GM12878 (cell line): Measurements from ENCODE around the gene CTSW. TPM values are rescaled to one million over a fixed set of nuclear protein-coding genes. Genes with fewer than 3 reads are reported as not detected.

ENCODE experiments used
- ATAC-seq: fragments of 200-7000 bp; cut with Tn5 transposase; 3 replicates; pipeline ENCODE4 v1.9.1; 2020; ENCODE audit warnings: mild to moderate bottlenecking, moderate library complexity
- BruUV-seq: library from RNA; stranded (reverse); fragments of 400-500 nt; replicated peaks from 2 replicates; lab custom pipeline; 2021; lab: Mats Ljungman, UMichigan
- CTCF ChIA-PET: fragments of 300-600 bp; sonication (Branson Sonifier 250); formaldehyde crosslinking; extraction: SDS; loops from one replicate; lab custom pipeline; 2021; ENCODE audit warnings: inconsistent platforms; lab: Yijun Ruan, JAX
- POLR2A ChIA-PET: fragments of 350-600 bp; formaldehyde crosslinking; extraction: SDS; loops from one replicate; lab custom pipeline; 2021; ENCODE audit warnings: inconsistent platforms; lab: Charles Lee
- RAD21 ChIA-PET: fragments of 300-600 bp; sonication (Branson Sonifier 250); formaldehyde crosslinking; loops from one replicate; lab custom pipeline; 2023; ENCODE audit warnings: antibody characterized with exemption; ENCODE audit not compliant: unreplicated experiment; lab: Charles Lee
- SMC1A ChIA-PET: fragments of 300-600 bp; sonication (Branson Sonifier 250); formaldehyde crosslinking; loops from one replicate; lab custom pipeline; 2023; ENCODE audit not compliant: unreplicated experiment, uncharacterized antibody; lab: Charles Lee
- DNase-seq: peaks from one replicate; pipeline ENCODE4 v3.0.0-alpha.2; 2011; ENCODE audit warnings: low read depth, low spot score
- FAIRE-seq: peaks from 3 replicates; lab custom pipeline; 2011; peaks lifted over from hg19 to GRCh38; lab: Jason Lieb, UNC
- H2AFZ ChIP-seq: 2 replicates; pipeline ENCODE4 v1.6.0; 2011; ENCODE audit warnings: low read depth, low read length, control low read depth; ENCODE audit not compliant: control insufficient read depth
- H3K27ac ChIP-seq: 2 replicates; pipeline ENCODE4 v1.5.1; 2011; ENCODE audit warnings: control low read depth; ENCODE audit not compliant: control insufficient read depth, insufficient read depth
- H3K27me3 ChIP-seq, 2 experiments: replicated peaks in 1 of 2; 2 replicates each; pipeline versions ENCODE4 v1.6.0 to v1.6.1; 2011; ENCODE audit warnings: low read length in 1 of 2; ENCODE audit not compliant: control insufficient read depth in 2 of 2, insufficient read depth in 2 of 2
- H3K36me3 ChIP-seq, 2 experiments: 2 replicates each; pipeline ENCODE4 v1.5.1; 2011; ENCODE audit warnings: low read length in 1 of 2; ENCODE audit not compliant: control insufficient read depth in 2 of 2, insufficient read depth in 2 of 2
- H3K4me1 ChIP-seq: 2 replicates; pipeline ENCODE4 v1.6.1; 2011; ENCODE audit warnings: mild to moderate bottlenecking, low read length, moderate library complexity, mixed read lengths; ENCODE audit not compliant: control insufficient read depth, insufficient read depth
- H3K4me2 ChIP-seq: 2 replicates; pipeline ENCODE4 v1.6.0; 2011; ENCODE audit warnings: control low read depth; ENCODE audit not compliant: control insufficient read depth, insufficient read depth
- H3K4me3 ChIP-seq: fragments of 200-600 bp; sonication (generic); 2 replicates; pipeline ENCODE4 v1.5.1; 2016
- H3K79me2 ChIP-seq: 2 replicates; pipeline ENCODE4 v1.6.0; 2011; ENCODE audit warnings: low read length; ENCODE audit not compliant: control insufficient read depth, insufficient read depth
- H3K9ac ChIP-seq: 2 replicates; pipeline ENCODE4 v1.8.0; 2011; ENCODE audit warnings: low read length, control low read depth, mixed read lengths; ENCODE audit not compliant: control insufficient read depth, insufficient read depth
- H3K9me3 ChIP-seq: replicated peaks from 3 replicates; pipeline ENCODE4 v1.5.1; 2011; ENCODE audit warnings: mild to moderate bottlenecking, low read length; ENCODE audit not compliant: control insufficient read depth, insufficient read depth
- H4K20me1 ChIP-seq: 2 replicates; pipeline ENCODE4 v1.6.0; 2011; ENCODE audit not compliant: control insufficient read depth, insufficient read depth
- BACH1 ChIP-seq: fragments of 450-650 bp; IDR thresholded peaks from 2 replicates; pipeline ENCODE4 v1.6.1; 2017; ENCODE audit warnings: mild to moderate bottlenecking, borderline replicate concordance
- BMI1 ChIP-seq: fragments of 450-650 bp; IDR thresholded peaks from 2 replicates; pipeline ENCODE4 v1.6.1; 2016; ENCODE audit warnings: mild to moderate bottlenecking, moderate library complexity, borderline replicate concordance
- ETV6 ChIP-seq, 2 experiments: fragments of 450-650 bp in 1 of 2; IDR thresholded peaks in 1 of 2; conservative IDR thresholded peaks in 1 of 2; 2 replicates each; pipeline ENCODE4 v1.6.1; 2014; ENCODE audit warnings: antibody characterized with exemption in 1 of 2, borderline replicate concordance in 1 of 2, low read depth in 1 of 2, mild to moderate bottlenecking in 1 of 2, moderate library complexity in 1 of 2
- EZH2 ChIP-seq: IDR thresholded peaks from 2 replicates; pipeline ENCODE4 v1.6.1; 2012; ENCODE audit warnings: low read depth, mild to moderate bottlenecking, control low read depth, inconsistent platforms, low read length, borderline replicate concordance; ENCODE audit not compliant: control insufficient read depth
- GATAD2B ChIP-seq: fragments of 450-650 bp; conservative IDR thresholded peaks from 2 replicates; pipeline ENCODE4 v1.6.1; 2017; ENCODE audit warnings: low read depth, mild to moderate bottlenecking, moderate library complexity
- HDAC2 ChIP-seq: fragments of 200-600 bp; sonication (generic); IDR thresholded peaks from 2 replicates; pipeline ENCODE4 v1.6.1; 2017
- NFYB ChIP-seq: IDR thresholded peaks from 2 replicates; pipeline ENCODE4 v1.6.1; 2011; ENCODE audit warnings: low read depth, mild to moderate bottlenecking, low read length, improper control_type of control experiment, moderate library complexity; ENCODE audit not compliant: insufficient read depth
- PML ChIP-seq: IDR thresholded peaks from 2 replicates; pipeline ENCODE4 v1.6.1; 2012; ENCODE audit warnings: low read length, inconsistent platforms
- POLR2A ChIP-seq: IDR thresholded peaks from 2 replicates; pipeline ENCODE4 v1.6.1; 2011; ENCODE audit warnings: low read depth, mild to moderate bottlenecking, low read length
- POLR2AphosphoS2 ChIP-seq: IDR thresholded peaks from 2 replicates; pipeline ENCODE4 v1.6.1; 2011; ENCODE audit warnings: low read depth, mild to moderate bottlenecking, low read length, improper control_type of control experiment, moderate library complexity
- SMC3 ChIP-seq: IDR thresholded peaks from 2 replicates; pipeline ENCODE4 v1.6.1; 2011; ENCODE audit warnings: low read length, improper control_type of control experiment, borderline replicate concordance
- WGBS: methylation state at CpG from one replicate; pipeline ENCODE4 v1.1.6; 2016; ENCODE audit warnings: low lambda C conversion rate; ENCODE audit not compliant: insufficient replicate concordance, insufficient coverage; ENCODE audit errors: missing lambda C conversion rate; 5-methylcytosine and 5-hydroxymethylcytosine counted together
- in situ Hi-C: fragments of 300-500 bp; cut with MboI; formaldehyde crosslinking; loops from 9 replicates; pipeline ENCODE4 v1.14.3; 2018; ENCODE audit warnings: mixed read lengths
- intact Hi-C: fragments of 100-400 bp; cut with micrococcal nuclease; formaldehyde crosslinking; loops from one replicate; pipeline ENCODE4 v1.14.2; 2022; ENCODE audit not compliant: unreplicated experiment
- polyA plus RNA-seq, 11 experiments: library from polyadenylated mRNA; depleted of rRNA in 4 of 11; unstranded in 6 of 11; stranded (reverse) in 5 of 11; fragments of >200 nt; fragmentation: Nextera tagmentation in 4 of 11; fragmentation: Illumina TruSeq in 1 of 11; extraction: Ambion mirVana in 4 of 11; extraction: Trizol in 1 of 11; gene quantifications; 1 replicate in 1 of 11; 2 replicates in 10 of 11; pipeline versions ENCODE4 v1.2.1 to v1.2.3, GENCODE V29; 2011 to 2016; ENCODE audit warnings: inconsistent platforms in 2 of 11, missing spikeins in 2 of 11, low read depth in 1 of 11
- total RNA-seq, 4 experiments: library from RNA; depleted of rRNA in 3 of 4; stranded (reverse); fragments of >200 nt in 3 of 4; fragmentation: Illumina TruSeq in 1 of 4; extraction: Trizol in 1 of 4; gene quantifications; 2 replicates each; pipeline versions ENCODE4 v1.2.1 to v1.2.3, GENCODE V29; 2013 to 2021
- TF ChIP-seq, protein P1 (sequence below): IDR thresholded peaks from 2 replicates; pipeline ENCODE4 v1.6.1; 2011; ENCODE audit warnings: mild to moderate bottlenecking, low read depth, low read length, moderate library complexity; ENCODE audit not compliant: insufficient replicate concordance
- TF ChIP-seq, protein P2 (sequence below): IDR thresholded peaks from 2 replicates; pipeline ENCODE4 v1.6.1; 2011; ENCODE audit warnings: low read depth, low read length, improper control_type of control experiment, borderline replicate concordance
- TF ChIP-seq, protein P3 (sequence below): fragments of 450-650 bp; IDR thresholded peaks from 2 replicates; pipeline ENCODE4 v1.6.1; 2014; ENCODE audit warnings: mild to moderate bottlenecking
- TF ChIP-seq, protein P4 (sequence below): IDR thresholded peaks from 2 replicates; pipeline ENCODE4 v1.6.1; 2012; ENCODE audit warnings: low read length, inconsistent platforms
- TF ChIP-seq, protein P5 (sequence below): fragments of 450-650 bp; IDR thresholded peaks from 2 replicates; pipeline ENCODE4 v1.6.1; 2016; ENCODE audit warnings: mild to moderate bottlenecking

The CTSW gene
- total and polyA plus RNA-seq, 10 of the 15 experiments (the other 5 are each of a cell fraction or from before 2014, with no cell fraction given): 0.53 to 12.0 (median 1.7) TPM

DNA sequence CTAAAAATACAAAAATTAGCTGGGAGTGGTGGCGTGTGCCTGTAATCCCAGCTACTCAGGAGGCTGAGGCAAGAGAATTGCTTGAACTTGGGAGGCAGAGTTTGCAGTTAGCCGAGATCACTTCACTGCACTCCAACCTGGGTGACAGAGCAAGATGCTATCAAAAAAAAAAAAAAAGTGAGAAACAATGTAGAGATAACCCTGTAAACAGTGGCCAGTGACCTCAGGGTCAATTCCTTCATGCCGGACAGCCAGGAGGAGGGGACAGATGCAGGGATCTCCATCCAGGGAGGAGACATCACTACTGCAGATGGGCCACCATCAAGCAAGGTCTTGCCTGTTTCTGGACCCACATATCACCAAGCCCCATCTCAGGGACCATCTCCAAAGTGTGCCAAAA, 31.9 kb upstream of the CTSW start:
- Histone ChIP-seq H3K9ac (no peak overlapping the region), H3K36me3 (peaks cover 5 to 7% of the 10 kb centered on the region in 2 experiments; a peak in 3 of 4 replicates), H3K27ac (no peak overlapping the region), H3K4me2 (no peak overlapping the region), H2AFZ (no peak overlapping the region), H3K79me2 (no peaks in the 10 kb centered on the region), H3K4me3 (no peak overlapping the region), H3K4me1 (no peaks in the 10 kb centered on the region), H4K20me1 (no peaks in the 10 kb centered on the region), H3K9me3 (peaks cover 2% of the 10 kb centered on the region; the same call in 2 of the 3 replicates), H3K27me3 (no peaks in the 10 kb centered on the region)
- 63% methylated on average over 3 of the region's 3 CpGs for WGBS
- BruUV-seq: no TSS peak
- FAIRE-seq (no peak), DNase-seq (no peak), ATAC-seq (no peak)
- intact Hi-C loops (no loop called here), in situ Hi-C loops (no loop called here)
- POLR2A ChIA-PET: interaction anchor here (0.7 to 1.1 kb wide), 2 partner anchors 11 to 331 kb away, joined by 3 read pairs; no protein-coding TSS in a partner anchor
- TF ChIP-seq GATAD2B (no peak), HDAC2 (no peak), NFYB (no peak), POLR2AphosphoS2 (no peak), BMI1 (no peak), ETV6 (conservative IDR thresholded peaks at IDR 0.05 in 1 of 2, IDR thresholded peaks at IDR 0.05 in 1 of 2; ENCODE audit: borderline replicate concordance in 1 of 2, low read depth in 1 of 2) (no peak), EZH2 (no peak), POLR2A (no peak), BACH1 (no peak), PML (no peak), SMC3 (no peak)
- TF ChIP-seq, protein P1, sequence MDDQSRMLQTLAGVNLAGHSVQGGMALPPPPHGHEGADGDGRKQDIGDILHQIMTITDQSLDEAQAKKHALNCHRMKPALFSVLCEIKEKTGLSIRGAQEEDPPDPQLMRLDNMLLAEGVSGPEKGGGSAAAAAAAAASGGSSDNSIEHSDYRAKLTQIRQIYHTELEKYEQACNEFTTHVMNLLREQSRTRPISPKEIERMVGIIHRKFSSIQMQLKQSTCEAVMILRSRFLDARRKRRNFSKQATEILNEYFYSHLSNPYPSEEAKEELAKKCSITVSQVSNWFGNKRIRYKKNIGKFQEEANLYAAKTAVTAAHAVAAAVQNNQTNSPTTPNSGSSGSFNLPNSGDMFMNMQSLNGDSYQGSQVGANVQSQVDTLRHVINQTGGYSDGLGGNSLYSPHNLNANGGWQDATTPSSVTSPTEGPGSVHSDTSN: no peak
- TF ChIP-seq, protein P2, sequence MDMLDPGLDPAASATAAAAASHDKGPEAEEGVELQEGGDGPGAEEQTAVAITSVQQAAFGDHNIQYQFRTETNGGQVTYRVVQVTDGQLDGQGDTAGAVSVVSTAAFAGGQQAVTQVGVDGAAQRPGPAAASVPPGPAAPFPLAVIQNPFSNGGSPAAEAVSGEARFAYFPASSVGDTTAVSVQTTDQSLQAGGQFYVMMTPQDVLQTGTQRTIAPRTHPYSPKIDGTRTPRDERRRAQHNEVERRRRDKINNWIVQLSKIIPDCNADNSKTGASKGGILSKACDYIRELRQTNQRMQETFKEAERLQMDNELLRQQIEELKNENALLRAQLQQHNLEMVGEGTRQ: no peak
- TF ChIP-seq, protein P3, sequence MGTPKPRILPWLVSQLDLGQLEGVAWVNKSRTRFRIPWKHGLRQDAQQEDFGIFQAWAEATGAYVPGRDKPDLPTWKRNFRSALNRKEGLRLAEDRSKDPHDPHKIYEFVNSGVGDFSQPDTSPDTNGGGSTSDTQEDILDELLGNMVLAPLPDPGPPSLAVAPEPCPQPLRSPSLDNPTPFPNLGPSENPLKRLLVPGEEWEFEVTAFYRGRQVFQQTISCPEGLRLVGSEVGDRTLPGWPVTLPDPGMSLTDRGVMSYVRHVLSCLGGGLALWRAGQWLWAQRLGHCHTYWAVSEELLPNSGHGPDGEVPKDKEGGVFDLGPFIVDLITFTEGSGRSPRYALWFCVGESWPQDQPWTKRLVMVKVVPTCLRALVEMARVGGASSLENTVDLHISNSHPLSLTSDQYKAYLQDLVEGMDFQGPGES: no peak
- TF ChIP-seq, protein P4, sequence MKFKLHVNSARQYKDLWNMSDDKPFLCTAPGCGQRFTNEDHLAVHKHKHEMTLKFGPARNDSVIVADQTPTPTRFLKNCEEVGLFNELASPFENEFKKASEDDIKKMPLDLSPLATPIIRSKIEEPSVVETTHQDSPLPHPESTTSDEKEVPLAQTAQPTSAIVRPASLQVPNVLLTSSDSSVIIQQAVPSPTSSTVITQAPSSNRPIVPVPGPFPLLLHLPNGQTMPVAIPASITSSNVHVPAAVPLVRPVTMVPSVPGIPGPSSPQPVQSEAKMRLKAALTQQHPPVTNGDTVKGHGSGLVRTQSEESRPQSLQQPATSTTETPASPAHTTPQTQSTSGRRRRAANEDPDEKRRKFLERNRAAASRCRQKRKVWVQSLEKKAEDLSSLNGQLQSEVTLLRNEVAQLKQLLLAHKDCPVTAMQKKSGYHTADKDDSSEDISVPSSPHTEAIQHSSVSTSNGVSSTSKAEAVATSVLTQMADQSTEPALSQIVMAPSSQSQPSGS: no peak
- TF ChIP-seq, protein P5, sequence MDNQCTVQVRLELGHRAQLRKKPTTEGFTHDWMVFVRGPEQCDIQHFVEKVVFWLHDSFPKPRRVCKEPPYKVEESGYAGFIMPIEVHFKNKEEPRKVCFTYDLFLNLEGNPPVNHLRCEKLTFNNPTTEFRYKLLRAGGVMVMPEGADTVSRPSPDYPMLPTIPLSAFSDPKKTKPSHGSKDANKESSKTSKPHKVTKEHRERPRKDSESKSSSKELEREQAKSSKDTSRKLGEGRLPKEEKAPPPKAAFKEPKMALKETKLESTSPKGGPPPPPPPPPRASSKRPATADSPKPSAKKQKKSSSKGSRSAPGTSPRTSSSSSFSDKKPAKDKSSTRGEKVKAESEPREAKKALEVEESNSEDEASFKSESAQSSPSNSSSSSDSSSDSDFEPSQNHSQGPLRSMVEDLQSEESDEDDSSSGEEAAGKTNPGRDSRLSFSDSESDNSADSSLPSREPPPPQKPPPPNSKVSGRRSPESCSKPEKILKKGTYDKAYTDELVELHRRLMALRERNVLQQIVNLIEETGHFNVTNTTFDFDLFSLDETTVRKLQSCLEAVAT: no peak
- CTCF ChIA-PET: interaction anchor here (1.1 to 2.9 kb wide), 5 partner anchors 25 to 141 kb away, joined by 3 to 11 read pairs (median 4); partner anchors contain the start of gene KAT5
- RAD21 ChIA-PET: no interaction called here
- SMC1A ChIA-PET: no interaction called here
